HCT116 (cell line): ENCODE measurements around the gene NPHP3. TPM values are rescaled to one million over a fixed set of nuclear protein-coding genes. Genes with fewer than 3 reads are reported as not detected.

Experiments
- ATAC-seq: fragments of 200-7000 bp; cut with Tn5 transposase; 2 replicates; pipeline ENCODE4 v1.9.1; 2020; ENCODE audit warnings: mild to moderate bottlenecking, moderate library complexity
- BruUV-seq: library from RNA; stranded (reverse); fragments of 400-500 nt; replicated peaks from 2 replicates; lab custom pipeline; 2021; lab: Mats Ljungman, UMichigan
- CTCF ChIA-PET: fragments of 300-600 bp; sonication (Branson Sonifier 250); formaldehyde crosslinking; loops from one replicate; lab custom pipeline; 2021; ENCODE audit warnings: antibody characterized with exemption; lab: Charles Lee
- POLR2A ChIA-PET: fragments of 300-600, 350-600 bp; sonication (Branson Sonifier 250); formaldehyde crosslinking; loops from one replicate; lab custom pipeline; 2021; ENCODE audit warnings: antibody characterized with exemption; lab: Charles Lee
- RAD21 ChIA-PET, 2 experiments: fragments of 300-600 bp; sonication (Branson Sonifier 250); formaldehyde crosslinking; loops; one replicate each; lab custom pipeline; 2023; ENCODE audit warnings: low total read pairs in 2 of 2; ENCODE audit not compliant: uncharacterized antibody in 2 of 2, unreplicated experiment in 2 of 2, low non-redundant PET in 1 of 2; lab: Charles Lee
- DNase-seq: peaks from one replicate; pipeline ENCODE4 v3.0.0-alpha.2; 2010; ENCODE audit warnings: low read depth, low spot score
- H2AFZ ChIP-seq: fragments of 200-600 bp; shearing (Covaris generic), sonication (generic); 2 replicates; pipeline ENCODE4 v1.6.1; 2017; ENCODE audit warnings: low read depth, mixed run types, mixed read lengths, antibody characterized with exemption, low read length; ENCODE audit not compliant: poor library complexity, severe bottlenecking
- H3K27ac ChIP-seq: 2 replicates; pipeline ENCODE4 v1.5.1; 2012; ENCODE audit warnings: low read depth, low read length
- H3K27me3 ChIP-seq: fragments of 200-600 bp; sonication (generic); 2 replicates; pipeline ENCODE4 v1.6.1; 2016; ENCODE audit warnings: mixed run types, low read length, mixed read lengths; ENCODE audit not compliant: insufficient read depth
- H3K36me3 ChIP-seq, 2 experiments: fragments of 200-500 bp in 1 of 2; fragments of 200-600 bp in 1 of 2; sonication (Bioruptor generic) in 1 of 2; sonication (generic) in 1 of 2; 2 replicates each; pipeline versions ENCODE4 v1.5.1 to v1.6.1; 2014 to 2016; ENCODE audit warnings: low read length in 2 of 2, inconsistent platforms in 1 of 2, mixed read lengths in 1 of 2, mixed run types in 1 of 2; ENCODE audit not compliant: insufficient read depth in 2 of 2, control insufficient read depth in 1 of 2
- H3K4me1 ChIP-seq, 2 experiments: fragments of 200-600 bp in 1 of 2; sonication (generic) in 1 of 2; 2 replicates each; pipeline versions ENCODE4 v1.5.1 to v1.6.1; 2012 to 2017; ENCODE audit warnings: low read length in 2 of 2, inconsistent platforms in 1 of 2, mild to moderate bottlenecking in 1 of 2, mixed read lengths in 1 of 2, mixed run types in 1 of 2, moderate library complexity in 1 of 2; ENCODE audit not compliant: insufficient read depth in 2 of 2, control insufficient read depth in 1 of 2
- H3K4me2 ChIP-seq: fragments of 200-600 bp; sonication (generic); 2 replicates; pipeline ENCODE4 v1.6.1; 2017; ENCODE audit warnings: mixed run types, low read length, mixed read lengths
- H3K4me3 ChIP-seq, 2 experiments: fragments of 200-600 bp in 1 of 2; sonication (generic) in 1 of 2; replicated peaks in 1 of 2; 2 replicates each; pipeline ENCODE4 v1.5.1; 2011 to 2016; ENCODE audit warnings: low read length in 2 of 2, control low read depth in 1 of 2, low read depth in 1 of 2, mild to moderate bottlenecking in 1 of 2, mixed read lengths in 1 of 2, mixed run types in 1 of 2
- H3K79me2 ChIP-seq: fragments of 200-600 bp; sonication (generic); 2 replicates; pipeline ENCODE4 v1.6.1; 2017; ENCODE audit warnings: mild to moderate bottlenecking, mixed run types, low read length, moderate library complexity, mixed read lengths; ENCODE audit not compliant: insufficient read depth
- H3K9ac ChIP-seq: fragments of 200-600 bp; sonication (generic); 2 replicates; pipeline ENCODE4 v1.6.1; 2016; ENCODE audit warnings: low read length, mixed read lengths
- H3K9me2 ChIP-seq: fragments of 200-600 bp; sonication (generic), shearing (Covaris generic); 2 replicates; pipeline ENCODE4 v1.6.1; 2017; ENCODE audit warnings: mixed run types, mild to moderate bottlenecking, moderate library complexity; ENCODE audit not compliant: insufficient read depth
- H3K9me3 ChIP-seq, 2 experiments: fragments of 200-500 bp in 1 of 2; fragments of 200-600 bp in 1 of 2; sonication (Bioruptor generic) in 1 of 2; sonication (generic) in 1 of 2; 2 replicates each; pipeline ENCODE4 v1.6.1; 2014 to 2017; ENCODE audit warnings: low read length in 2 of 2, mixed read lengths in 2 of 2, inconsistent platforms in 1 of 2, low read depth in 1 of 2, mild to moderate bottlenecking in 1 of 2, mixed run types in 1 of 2, moderate library complexity in 1 of 2; ENCODE audit not compliant: control insufficient read depth in 1 of 2, insufficient read depth in 1 of 2
- H4K20me1 ChIP-seq: fragments of 200-600 bp; sonication (generic), shearing (Covaris generic); 2 replicates; pipeline ENCODE4 v1.6.1; 2017; ENCODE audit warnings: mixed run types, mild to moderate bottlenecking, moderate library complexity; ENCODE audit not compliant: insufficient read depth
- ATF3 ChIP-seq: IDR thresholded peaks from 2 replicates; pipeline ENCODE4 v1.6.1; 2012
- CBX3 ChIP-seq: IDR thresholded peaks from 2 replicates; pipeline ENCODE4 v1.6.1; 2012; ENCODE audit warnings: low read depth
- CEBPB ChIP-seq: IDR thresholded peaks from 2 replicates; pipeline ENCODE4 v1.6.1; 2012; ENCODE audit warnings: low read depth
- CTCF ChIP-seq, 3 experiments: fragments of 200-600 bp in 1 of 3; sonication (generic) in 1 of 3; IDR thresholded peaks in 2 of 3; conservative IDR thresholded peaks in 1 of 3; 2 replicates each; pipeline ENCODE4 v1.5.1; 2012 to 2017; ENCODE audit warnings: low read depth in 2 of 3, low read length in 2 of 3, antibody characterized with exemption in 1 of 3, borderline replicate concordance in 1 of 3, control low read depth in 1 of 3, mild to moderate bottlenecking in 1 of 3, mixed read lengths in 1 of 3, mixed run types in 1 of 3, moderate library complexity in 1 of 3; ENCODE audit not compliant: insufficient read depth in 1 of 3
- EGR1 ChIP-seq: IDR thresholded peaks from 2 replicates; pipeline ENCODE4 v1.6.1; 2012; ENCODE audit warnings: low read depth
- ELF1 ChIP-seq: IDR thresholded peaks from 2 replicates; pipeline ENCODE4 v1.6.1; 2012; ENCODE audit warnings: low read depth, borderline replicate concordance
- EZH2phosphoT487 ChIP-seq: fragments of 200-600 bp; IDR thresholded peaks from 2 replicates; pipeline ENCODE4 v1.6.1; 2018; ENCODE audit warnings: antibody characterized with exemption, borderline replicate concordance
- FOSL1 ChIP-seq: IDR thresholded peaks from 2 replicates; pipeline ENCODE4 v1.6.1; 2012; ENCODE audit warnings: low read depth
- JUND ChIP-seq: IDR thresholded peaks from 2 replicates; pipeline ENCODE4 v1.6.1; 2012
- MAX ChIP-seq: IDR thresholded peaks from 2 replicates; pipeline ENCODE4 v1.6.1; 2012
- RAD21 ChIP-seq: IDR thresholded peaks from 2 replicates; pipeline ENCODE4 v1.6.1; 2012; ENCODE audit warnings: low read depth, mild to moderate bottlenecking
- REST ChIP-seq: IDR thresholded peaks from 2 replicates; pipeline ENCODE4 v1.6.1; 2012; ENCODE audit warnings: low read depth
- SRF ChIP-seq: IDR thresholded peaks from 2 replicates; pipeline ENCODE4 v1.6.1; 2012; ENCODE audit warnings: low read depth
- TCF7L2 ChIP-seq: IDR thresholded peaks from 2 replicates; pipeline ENCODE4 v1.7.0; 2011; ENCODE audit warnings: borderline replicate concordance, inconsistent platforms; ENCODE audit not compliant: insufficient read depth, insufficient read length; ENCODE audit errors: extremely low read depth
- ZNF274 ChIP-seq: fragments of 200-500 bp; sonication (Bioruptor generic); IDR thresholded peaks from 2 replicates; pipeline ENCODE4 v1.6.1; 2014; ENCODE audit warnings: mild to moderate bottlenecking, low read depth, low read length, inconsistent platforms
- intact Hi-C: fragments of 100-400 bp; cut with micrococcal nuclease; formaldehyde crosslinking; loops from 2 replicates; pipeline ENCODE4 v1.10.0; 2022
- total RNA-seq: library from RNA; stranded (reverse); gene quantifications from one replicate; pipeline ENCODE4 v1.2.1, GENCODE V29; 2021; ENCODE audit not compliant: unreplicated experiment

NPHP3 gene
- total RNA-seq, 1 experiment from 2014 or later, result 15.5 TPM

GRCh38 chr3:132657869-132658747 lies 64.1 kb downstream of the NPHP3 start:
- Histone ChIP-seq H3K9ac (0 out of 2 replicates have a peak overlapping the region, but pooled peaks have one; percentile 92), H3K4me3 (peak overlapping the region in 1 of 2 experiments; percentile 87; a peak in 1 of 4 replicates), H3K36me3 (no peaks in the 10 kb centered on the region), H3K79me2 (peaks cover 43% of the 10 kb centered on the region), H3K9me3 (no peaks in the 10 kb centered on the region), H3K27ac (no peak overlapping the region), H3K4me2 (peak overlapping the region; percentile 82)
- ChIA-PET POLR2A (interaction anchor here (1.0 to 1.7 kb wide), 3 partner anchors 13 to 15 kb away, joined by 3 to 4 read pairs (median 3); no protein-coding TSS in a partner anchor), CTCF (interaction anchor here (0.9 to 2.9 kb wide), 3 partner anchors 16 to 122 kb away, joined by 4 to 11 read pairs (median 4); no protein-coding TSS in a partner anchor), RAD21 (no interaction called here)
- intact Hi-C loops, result no loop called here
- ATAC-seq, result no peak
- TF ChIP-seq EGR1, result no peak
- TF ChIP-seq MAX, result no peak
- TF ChIP-seq CTCF (IDR thresholded peaks at IDR 0.05 in 2 of 3, conservative IDR thresholded peaks at IDR 0.05 in 1 of 3; ENCODE audit: borderline replicate concordance in 1 of 3, insufficient read depth in 1 of 3, low read depth in 2 of 3, low read length in 2 of 3), result no peak
- no peak for TF ChIP-seq CBX3
- TF ChIP-seq RAD21, result no peak
- no peak for TF ChIP-seq ZNF274
- TF ChIP-seq ATF3, result no peak
- no peak for TF ChIP-seq JUND
- no peak for TF ChIP-seq REST
- no peak for TF ChIP-seq TCF7L2
- TF ChIP-seq CEBPB, result no peak
- no peak for TF ChIP-seq ELF1
- TF ChIP-seq SRF, result no peak
- no peak for TF ChIP-seq EZH2phosphoT487
- no peak for TF ChIP-seq FOSL1
- TF ChIP-seq, all 23 proteins: peak for 0
- no peaks in the 10 kb centered on the region for H3K27me3 ChIP-seq
- BruUV-seq, result no TSS peak
- H3K4me1 ChIP-seq, result peaks cover 0 to 16% of the 10 kb centered on the region in 2 experiments; a peak in 2 of 4 replicates
- no peaks in the 10 kb centered on the region for H3K9me2 ChIP-seq
- no peak for DNase-seq
- H4K20me1 ChIP-seq, result no peaks in the 10 kb centered on the region
- H2AFZ ChIP-seq, result no peak overlapping the region
